H9 (cell line): ENCODE measurements around the gene IRAK4. TPM values are rescaled to one million over a fixed set of nuclear protein-coding genes. Genes with fewer than 3 reads are reported as not detected.

Experiments used
- DNase-seq: peaks from one replicate; pipeline ENCODE4 v3.0.0-alpha.2; 2017
- H2AFZ ChIP-seq: one replicate; pipeline ENCODE4 v1.6.1; 2013; ENCODE audit warnings: mild to moderate bottlenecking, low read length, control low read depth, moderate library complexity
- H2AK5ac ChIP-seq: 2 replicates; pipeline ENCODE4 v1.6.1; 2013; ENCODE audit warnings: low read length, control low read depth, mixed read lengths; ENCODE audit not compliant: insufficient read length
- H2BK120ac ChIP-seq: one replicate; pipeline ENCODE4 v1.6.1; 2013; ENCODE audit warnings: low read depth, mild to moderate bottlenecking, low read length, control low read depth, inconsistent platforms; ENCODE audit not compliant: poor library complexity, severe bottlenecking
- H2BK12ac ChIP-seq: 2 replicates; pipeline ENCODE4 v1.6.1; 2013; ENCODE audit warnings: low read length, control low read depth, mixed read lengths, low read depth; ENCODE audit not compliant: insufficient read length
- H2BK15ac ChIP-seq: 2 replicates; pipeline ENCODE4 v1.6.1; 2013; ENCODE audit warnings: low read depth, low read length, control low read depth
- H2BK20ac ChIP-seq: one replicate; pipeline ENCODE4 v1.6.1; 2013; ENCODE audit warnings: low read depth, mild to moderate bottlenecking, low read length, control low read depth, inconsistent platforms; ENCODE audit not compliant: poor library complexity, severe bottlenecking
- H2BK5ac ChIP-seq: 2 replicates; pipeline ENCODE4 v1.6.1; 2013; ENCODE audit warnings: low read length, control low read depth, mixed read lengths; ENCODE audit not compliant: insufficient read length
- H3K14ac ChIP-seq: 2 replicates; pipeline ENCODE4 v1.6.1; 2013; ENCODE audit warnings: low read length, control low read depth; ENCODE audit not compliant: insufficient read depth
- H3K18ac ChIP-seq: 2 replicates; pipeline ENCODE4 v1.6.1; 2013; ENCODE audit warnings: low read depth, mild to moderate bottlenecking, mixed read lengths, low read length, control low read depth; ENCODE audit not compliant: insufficient read length
- H3K23ac ChIP-seq: 2 replicates; pipeline ENCODE4 v1.6.1; 2013; ENCODE audit warnings: low read length, control low read depth, mixed read lengths, low read depth; ENCODE audit not compliant: insufficient read length
- H3K23me2 ChIP-seq: 2 replicates; pipeline ENCODE4 v1.6.1; 2013; ENCODE audit warnings: low read depth, mild to moderate bottlenecking, mixed read lengths, low read length, control low read depth; ENCODE audit not compliant: insufficient read length, poor library complexity, severe bottlenecking
- H3K27ac ChIP-seq: 2 replicates; pipeline ENCODE4 v1.5.1; 2013; ENCODE audit warnings: low read length, control low read depth, mixed read lengths, low read depth; ENCODE audit not compliant: insufficient read length
- H3K27me3 ChIP-seq: 2 replicates; pipeline ENCODE4 v1.6.1; 2013; ENCODE audit warnings: low read length, control low read depth, inconsistent platforms; ENCODE audit not compliant: insufficient read depth
- H3K4ac ChIP-seq: 2 replicates; pipeline ENCODE4 v1.6.1; 2013; ENCODE audit warnings: low read depth, mild to moderate bottlenecking, control low read depth, inconsistent platforms, low read length, moderate library complexity
- H3K4me1 ChIP-seq: 2 replicates; pipeline ENCODE4 v1.6.1; 2013; ENCODE audit warnings: low read length, control low read depth, inconsistent platforms; ENCODE audit not compliant: insufficient read depth
- H3K4me2 ChIP-seq: 2 replicates; pipeline ENCODE4 v1.6.1; 2013; ENCODE audit warnings: low read length, control low read depth, mixed read lengths; ENCODE audit not compliant: insufficient read length, insufficient read depth
- H3K56ac ChIP-seq: 2 replicates; pipeline ENCODE4 v1.6.1; 2013; ENCODE audit warnings: low read depth, mild to moderate bottlenecking, mixed read lengths, low read length, control low read depth; ENCODE audit not compliant: insufficient read length
- H3K79me1 ChIP-seq: 2 replicates; pipeline ENCODE4 v1.6.1; 2013; ENCODE audit warnings: low read depth, mild to moderate bottlenecking, moderate library complexity, low read length, control low read depth, inconsistent platforms; ENCODE audit not compliant: insufficient read depth, poor library complexity, severe bottlenecking
- H3K79me2 ChIP-seq: 2 replicates; pipeline ENCODE4 v1.6.1; 2013; ENCODE audit warnings: low read length, control low read depth, inconsistent platforms; ENCODE audit not compliant: insufficient read depth
- H3K9ac ChIP-seq: 2 replicates; pipeline ENCODE4 v1.6.1; 2013; ENCODE audit warnings: low read length, control low read depth, mixed read lengths; ENCODE audit not compliant: insufficient read length; ENCODE audit errors: extremely low read depth
- H3K9me3 ChIP-seq: one replicate; pipeline ENCODE4 v1.6.1; 2013; ENCODE audit warnings: low read depth, low read length, inconsistent platforms; ENCODE audit not compliant: control insufficient read depth
- H3T11ph ChIP-seq: one replicate; pipeline ENCODE4 v1.6.1; 2013; ENCODE audit warnings: mild to moderate bottlenecking, low read length, control low read depth, inconsistent platforms
- H4K20me1 ChIP-seq: one replicate; pipeline ENCODE4 v1.6.1; 2013; ENCODE audit not compliant: control insufficient read depth, insufficient read length, insufficient read depth
- H4K5ac ChIP-seq: 2 replicates; pipeline ENCODE4 v1.6.1; 2013; ENCODE audit warnings: low read depth, mild to moderate bottlenecking, mixed read lengths, low read length, control low read depth; ENCODE audit not compliant: insufficient read length
- H4K8ac ChIP-seq: replicated peaks from 2 replicates; pipeline ENCODE4 v1.6.1; 2013; ENCODE audit warnings: low read length, control low read depth, mixed read lengths, low read depth; ENCODE audit not compliant: insufficient read length
- H4K91ac ChIP-seq: 2 replicates; pipeline ENCODE4 v1.6.1; 2013; ENCODE audit warnings: low read depth, mild to moderate bottlenecking, moderate library complexity, mixed read lengths, low read length, control low read depth; ENCODE audit not compliant: insufficient read length
- H3K27ac Mint-ChIP-seq, 3 experiments: 2 replicates in 2 of 3; 3 replicates in 1 of 3; pipeline ENCODE4 v1.8.0; 2020 to 2021; ENCODE audit warnings: mixed read lengths in 3 of 3, mild to moderate bottlenecking in 1 of 3, moderate library complexity in 1 of 3
- H3K27me3 Mint-ChIP-seq: 2 replicates; pipeline ENCODE4 v1.8.0; 2021; ENCODE audit warnings: low read depth, mild to moderate bottlenecking, moderate library complexity, mixed read lengths
- H3K36me3 Mint-ChIP-seq, 3 experiments: 2 replicates in 2 of 3; 3 replicates in 1 of 3; pipeline ENCODE4 v1.8.0; 2020 to 2021; ENCODE audit warnings: low read depth in 3 of 3, mixed read lengths in 3 of 3; ENCODE audit not compliant: insufficient read depth in 1 of 3
- H3K4me1 Mint-ChIP-seq, 2 experiments: 2 replicates each; pipeline ENCODE4 v1.8.0; 2020; ENCODE audit warnings: mixed read lengths in 2 of 2
- H3K4me3 Mint-ChIP-seq, 2 experiments: 2 replicates in 1 of 2; 3 replicates in 1 of 2; pipeline ENCODE4 v1.8.0; 2020 to 2021; ENCODE audit warnings: mild to moderate bottlenecking in 2 of 2, mixed read lengths in 2 of 2, moderate library complexity in 1 of 2
- H3K9me3 Mint-ChIP-seq, 2 experiments: 2 replicates in 1 of 2; 3 replicates in 1 of 2; pipeline ENCODE4 v1.8.0; 2020; ENCODE audit warnings: mild to moderate bottlenecking in 2 of 2, mixed read lengths in 2 of 2, moderate library complexity in 1 of 2
- WGBS: extraction: QIAGEN DNeasy Blood & Tissue Kit; methylation state at CpG from one replicate; pipeline ENCODE4 v1.1.7; 2013; ENCODE audit warnings: missing lambda C conversion rate, low lambda C conversion rate, mixed read lengths; ENCODE audit not compliant: insufficient read length; ENCODE audit errors: extremely low coverage; 5-methylcytosine and 5-hydroxymethylcytosine counted together
- total RNA-seq: library from RNA; stranded (reverse); gene quantifications from 2 replicates; pipeline ENCODE4 v1.2.1, GENCODE V29; 2021
- TF ChIP-seq, protein P1 (sequence below): fragments of 200-600 bp; sonication (generic); conservative IDR thresholded peaks from 3 replicates; pipeline ENCODE4 v1.8.0; 2021; ENCODE audit warnings: antibody characterized with exemption, mild to moderate bottlenecking

The IRAK4 gene
- total RNA-seq, 1 experiment from 2014 or later = 3.0 TPM

DNA sequence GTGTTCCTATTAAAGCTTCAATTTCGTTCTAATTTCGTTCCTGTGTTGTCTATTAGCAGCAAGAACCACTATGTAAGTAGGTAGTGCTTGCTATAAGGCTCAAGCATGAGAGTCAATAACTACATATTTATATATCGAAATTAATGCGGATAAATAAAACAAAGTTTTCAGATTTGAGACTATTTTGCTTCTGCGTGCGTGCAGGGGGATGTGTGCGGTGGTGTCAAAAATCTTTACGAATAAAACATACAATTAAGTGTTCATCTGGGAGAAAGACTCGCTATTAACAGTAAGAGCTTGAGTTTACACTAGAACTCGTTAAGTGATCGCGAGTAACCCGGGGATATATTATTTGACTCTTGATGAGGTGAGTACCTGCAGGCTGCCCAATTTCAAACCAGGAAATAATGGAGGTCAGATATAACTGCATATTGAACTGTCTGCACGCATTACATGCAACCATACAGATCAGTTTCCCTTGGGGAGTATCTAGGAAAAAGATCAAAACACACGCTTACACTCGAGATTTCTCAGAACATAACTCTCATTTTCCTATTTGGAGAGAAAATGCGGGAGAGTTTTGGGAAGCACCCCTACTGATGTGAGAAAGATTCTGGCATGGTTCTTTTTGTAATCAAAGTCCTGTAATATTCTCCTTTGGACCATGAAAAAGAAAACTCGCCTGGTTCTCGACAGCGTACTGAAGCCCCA is 46.6 kb downstream of the IRAK4 start:
- H4K91ac ChIP-seq = no peak overlapping the region
- no peak overlapping the region for H3K23ac ChIP-seq
- TF ChIP-seq, protein P1, sequence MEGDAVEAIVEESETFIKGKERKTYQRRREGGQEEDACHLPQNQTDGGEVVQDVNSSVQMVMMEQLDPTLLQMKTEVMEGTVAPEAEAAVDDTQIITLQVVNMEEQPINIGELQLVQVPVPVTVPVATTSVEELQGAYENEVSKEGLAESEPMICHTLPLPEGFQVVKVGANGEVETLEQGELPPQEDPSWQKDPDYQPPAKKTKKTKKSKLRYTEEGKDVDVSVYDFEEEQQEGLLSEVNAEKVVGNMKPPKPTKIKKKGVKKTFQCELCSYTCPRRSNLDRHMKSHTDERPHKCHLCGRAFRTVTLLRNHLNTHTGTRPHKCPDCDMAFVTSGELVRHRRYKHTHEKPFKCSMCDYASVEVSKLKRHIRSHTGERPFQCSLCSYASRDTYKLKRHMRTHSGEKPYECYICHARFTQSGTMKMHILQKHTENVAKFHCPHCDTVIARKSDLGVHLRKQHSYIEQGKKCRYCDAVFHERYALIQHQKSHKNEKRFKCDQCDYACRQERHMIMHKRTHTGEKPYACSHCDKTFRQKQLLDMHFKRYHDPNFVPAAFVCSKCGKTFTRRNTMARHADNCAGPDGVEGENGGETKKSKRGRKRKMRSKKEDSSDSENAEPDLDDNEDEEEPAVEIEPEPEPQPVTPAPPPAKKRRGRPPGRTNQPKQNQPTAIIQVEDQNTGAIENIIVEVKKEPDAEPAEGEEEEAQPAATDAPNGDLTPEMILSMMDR = no peak
- H4K20me1 ChIP-seq = no peaks in the 10 kb centered on the region
- no peak overlapping the region for H2BK15ac ChIP-seq
- H3K27ac Mint-ChIP-seq = peak overlapping the region; percentile 57 to 97 (median 91); a peak in 5 of 7 replicates
- peaks cover 3 to 26% (median 17%) of the 10 kb centered on the region in 3 experiments for H3K36me3 Mint-ChIP-seq
- no peaks in the 10 kb centered on the region for H3K27me3 ChIP-seq
- no peak overlapping the region for H2BK12ac ChIP-seq
- DNase-seq = no peak
- no peaks in the 10 kb centered on the region for H3K27me3 Mint-ChIP-seq
- H2BK5ac ChIP-seq = no peak overlapping the region
- no peak overlapping the region for H2AFZ ChIP-seq
- H2BK120ac ChIP-seq = no peak overlapping the region
- H3K18ac ChIP-seq = peak overlapping the region; percentile 92
- peaks cover 8 to 13% of the 10 kb centered on the region in 2 experiments for H3K4me1 Mint-ChIP-seq
- H3K4ac ChIP-seq = no peak overlapping the region
- no peaks in the 10 kb centered on the region; a peak in 1 of 5 replicates for H3K9me3 Mint-ChIP-seq
- H4K8ac ChIP-seq = no peak overlapping the region
- H3K9me3 ChIP-seq = no peaks in the 10 kb centered on the region
- H3T11ph ChIP-seq = no peak overlapping the region
- H3K4me3 Mint-ChIP-seq = peak overlapping the region; percentile 98 to 100
- H3K9ac ChIP-seq = peak overlapping the region; percentile 92
- H3K4me2 ChIP-seq = peak overlapping the region; percentile 66
- no peak overlapping the region for H2BK20ac ChIP-seq
- peak overlapping the region; percentile 37 for H3K27ac ChIP-seq
- H3K14ac ChIP-seq = no peak overlapping the region
- H4K5ac ChIP-seq = no peak overlapping the region
- H3K79me2 ChIP-seq = no peaks in the 10 kb centered on the region; the same call in 1 of the 2 replicates
- no peaks in the 10 kb centered on the region for H3K4me1 ChIP-seq
- no peak overlapping the region for H3K56ac ChIP-seq
- no peaks in the 10 kb centered on the region for H3K79me1 ChIP-seq
- H2AK5ac ChIP-seq = no peak overlapping the region
- WGBS = no CpG with 5 or more reads among the region's 20 CpGs
- no peaks in the 10 kb centered on the region for H3K23me2 ChIP-seq
